GM15510 (cell line): Measurements from ENCODE around the gene NXPH1.

Source experiments
- POLR2A ChIP-seq: IDR thresholded peaks from 3 replicates; pipeline ENCODE4 v1.6.1; 2011; ENCODE audit warnings: borderline replicate concordance; ENCODE audit not compliant: insufficient read length; ENCODE audit errors: extremely low read depth

NXPH1 gene

GRCh38 chr7:8639668-8640067 is 206.3 kb downstream of the NXPH1 start:
- no peak for TF ChIP-seq POLR2A

GRCh38 chr7:8640671-8641070 is 207.3 kb downstream of the NXPH1 start:
- TF ChIP-seq POLR2A = no peak

- TF ChIP-seq POLR2A = no peak
Observed at GRCh38 chr7:8668627-8669500, 235.5 kb downstream of the NXPH1 start.

GRCh38 chr7:8669501-8669851 is 236.1 kb downstream of the NXPH1 start:
- no peak for TF ChIP-seq POLR2A

- TF ChIP-seq POLR2A = no peak
Observed at GRCh38 chr7:8684426-8684825, 251.0 kb downstream of the NXPH1 start.

- TF ChIP-seq POLR2A = no peak
Observed at GRCh38 chr7:8699875-8700624, 266.6 kb downstream of the NXPH1 start.

- TF ChIP-seq POLR2A = no peak
Observed at GRCh38 chr7:8702807-8703206, 269.4 kb downstream of the NXPH1 start.

- no peak for TF ChIP-seq POLR2A
Observed at GRCh38 chr7:8710124-8710523, 276.7 kb downstream of the NXPH1 start.

- no peak for TF ChIP-seq POLR2A
Observed at GRCh38 chr7:8714791-8715190, 281.4 kb downstream of the NXPH1 start.

GRCh38 chr7:8719102-8719501 is 285.7 kb downstream of the NXPH1 start:
- TF ChIP-seq POLR2A = no peak

- TF ChIP-seq POLR2A = no peak
Observed at GRCh38 chr7:8724080-8724718, 290.8 kb downstream of the NXPH1 start.

- no peak for TF ChIP-seq POLR2A
Observed at GRCh38 chr7:8739837-8740236, 306.4 kb downstream of the NXPH1 start.

- TF ChIP-seq POLR2A = no peak
Observed at GRCh38 chr7:8742837-8743236, 309.4 kb downstream of the NXPH1 start.

GRCh38 chr7:8747338-8747737 is 313.9 kb downstream of the NXPH1 start:
- no peak for TF ChIP-seq POLR2A

GRCh38 chr7:8751557-8752231 is 318.3 kb downstream of the NXPH1 start:
- TF ChIP-seq POLR2A = no peak
